Endometrium (tissue), 2 donors: ENCODE measurements around the gene NEUROG3.
"Not testable (repeated sequence)": the region's sequence is repeated elsewhere in the genome, so short reads cannot be mapped to it uniquely, and the experiment has no call there.

Experiments used
- FAIRE-seq: peaks from 2 replicates; lab custom pipeline; 2012; peaks lifted over from hg19 to GRCh38; lab: Jason Lieb, UNC
- donor health status: control.
- donor health status: control.

NEUROG3 gene

DNA sequence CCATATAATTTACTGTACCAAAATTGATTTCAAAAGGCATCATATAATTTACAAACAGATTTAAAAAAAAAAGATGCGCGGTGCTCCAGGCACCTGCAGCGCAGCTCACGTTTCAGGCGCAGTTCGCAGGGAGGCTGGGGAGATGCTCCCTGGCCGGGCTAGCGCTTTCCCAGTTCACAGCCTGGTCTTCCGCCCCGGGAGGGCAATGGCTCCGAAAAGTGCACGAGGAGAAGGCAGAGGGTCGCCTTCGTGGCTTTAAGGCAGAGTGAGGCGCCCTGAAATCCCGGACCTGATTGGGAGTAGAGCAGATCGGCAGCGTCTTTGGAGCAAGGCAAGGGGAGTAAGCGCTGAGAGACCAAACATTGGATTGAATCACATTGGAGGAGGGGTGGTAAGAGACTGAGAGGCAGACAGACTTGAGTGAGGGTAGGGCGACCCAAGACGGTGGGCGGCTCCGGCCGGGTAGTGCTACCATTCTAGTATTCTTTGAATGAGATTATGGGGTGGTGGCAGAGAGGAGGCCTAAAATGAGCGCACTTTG lies 1.5 kb downstream of the NEUROG3 start:
- FAIRE-seq = no peak

GRCh38 chr10:69570050-69570816 lies 3.0 kb downstream of the NEUROG3 start:
- no peak for FAIRE-seq

DNA sequence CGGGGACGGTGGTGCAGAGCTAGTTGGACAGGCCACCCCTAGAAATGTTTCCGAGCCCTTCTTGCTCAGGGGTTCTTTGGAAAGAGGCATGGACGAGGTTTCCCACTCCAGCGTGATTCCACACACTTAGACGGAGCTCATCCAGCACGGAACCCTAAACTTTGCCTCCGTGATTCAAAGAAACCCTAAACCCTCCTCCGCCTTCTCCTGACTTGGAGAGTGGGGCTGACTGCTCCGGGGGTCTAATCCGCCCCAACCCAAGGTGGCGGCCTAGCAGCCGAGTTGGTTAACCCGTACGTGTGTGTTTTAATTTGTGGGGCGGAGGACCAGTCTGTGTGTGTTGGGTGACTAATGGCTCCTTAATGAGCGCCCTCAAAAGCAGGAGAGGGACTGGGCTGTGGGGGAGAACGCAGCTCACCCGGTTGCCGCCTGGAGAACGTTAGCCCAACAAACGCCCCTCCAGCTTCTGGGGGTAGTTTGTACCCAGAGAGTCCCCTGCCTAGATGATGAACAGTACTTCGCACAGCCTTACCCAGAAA lies 3.8 kb downstream of the NEUROG3 start:
- FAIRE-seq = no peak

DNA sequence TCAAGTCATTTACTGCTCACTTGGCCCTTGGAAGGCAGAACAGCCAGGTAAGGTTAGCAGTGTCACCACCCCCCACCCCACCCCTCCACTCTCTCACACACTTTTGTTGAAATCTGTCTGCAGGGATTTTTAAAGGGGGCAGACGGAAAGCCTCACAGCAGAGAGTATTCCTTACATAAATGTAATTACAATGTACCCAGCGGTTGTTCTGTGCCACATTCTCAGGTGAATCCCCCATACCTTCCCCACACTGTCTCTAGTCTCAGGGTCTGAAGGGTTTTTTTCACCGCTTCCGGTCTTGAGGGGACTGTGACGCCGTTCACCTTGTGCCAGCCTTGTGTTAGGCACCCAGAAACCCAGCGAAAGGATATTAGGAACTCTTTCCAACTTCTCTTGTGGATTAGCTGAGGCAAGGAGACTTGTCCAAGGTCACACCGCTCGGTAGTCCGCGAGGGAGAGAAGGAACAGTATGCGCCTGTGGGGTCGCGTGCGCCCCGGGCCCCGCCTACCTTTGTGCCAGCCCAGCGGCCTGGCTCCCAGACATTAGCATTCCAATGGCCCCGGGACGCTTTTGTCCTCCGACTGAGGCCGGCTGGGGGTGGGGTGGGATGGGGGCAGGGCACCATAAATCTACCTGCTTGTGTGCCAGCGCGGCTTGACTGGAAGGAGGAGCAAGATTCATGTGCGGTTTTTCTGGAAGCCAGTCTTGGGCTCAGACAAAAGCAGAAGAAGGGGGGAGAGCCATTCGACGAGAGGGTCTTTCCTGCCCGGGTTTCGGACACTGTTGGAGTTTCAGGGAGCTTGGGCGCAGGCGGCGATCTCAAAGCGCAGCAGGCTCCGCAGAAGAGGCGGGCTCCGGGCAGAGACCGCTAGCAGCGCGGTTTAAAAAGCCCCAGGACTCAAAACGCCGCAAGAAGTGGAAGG lies 4.5 kb downstream of the NEUROG3 start:
- no peak for FAIRE-seq

- no peak for FAIRE-seq
These were observed 5.3 kb downstream of the NEUROG3 start for GRCh38 chr10:69567920-69568319.

DNA sequence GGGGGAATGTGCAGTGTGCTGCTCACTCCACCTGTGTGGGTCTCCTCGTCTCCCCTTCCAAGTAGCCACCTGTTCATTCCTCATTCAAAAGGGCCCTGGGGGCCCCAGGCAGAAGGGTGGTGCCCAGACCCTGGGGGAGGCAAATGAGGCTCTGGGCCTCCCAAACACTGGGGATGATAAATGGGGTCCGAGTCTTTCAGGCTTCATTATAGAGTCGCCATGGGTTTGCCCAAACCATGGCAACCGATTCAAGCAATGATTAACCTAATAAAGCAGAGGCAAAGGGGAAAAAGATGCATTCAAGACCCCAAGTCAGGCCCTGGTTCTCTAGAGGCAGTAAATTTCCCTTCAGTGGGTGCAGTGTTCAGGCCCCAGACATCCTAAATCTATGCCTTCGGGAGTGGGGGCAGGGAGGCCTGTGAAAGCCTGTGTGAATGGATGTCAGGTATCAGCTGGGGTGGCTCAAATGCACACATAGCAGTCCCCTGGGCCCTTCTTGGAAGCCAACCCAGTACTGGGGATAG lies 10.4 kb downstream of the NEUROG3 start:
- no peak for FAIRE-seq

DNA sequence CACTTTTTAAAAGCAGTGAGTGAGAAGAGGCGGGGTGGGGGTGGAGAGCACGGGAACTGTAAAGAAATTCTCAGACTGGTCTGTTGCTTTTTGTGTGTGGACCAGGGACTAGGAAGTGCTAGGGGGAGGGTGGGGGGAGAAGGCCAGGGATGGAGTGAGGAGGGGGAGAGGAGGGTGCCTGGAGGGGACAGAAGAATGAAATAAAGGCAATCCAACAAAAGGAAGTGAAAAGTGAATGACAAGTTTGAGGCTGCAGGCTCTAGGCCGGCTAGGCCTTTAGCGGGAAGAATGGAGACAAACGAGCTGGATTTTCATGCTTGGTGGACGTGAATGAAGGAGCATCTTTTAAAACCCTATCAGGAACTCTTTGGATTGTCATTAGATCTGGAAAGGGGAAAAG lies 13.7 kb downstream of the NEUROG3 start:
- FAIRE-seq = no peak

DNA sequence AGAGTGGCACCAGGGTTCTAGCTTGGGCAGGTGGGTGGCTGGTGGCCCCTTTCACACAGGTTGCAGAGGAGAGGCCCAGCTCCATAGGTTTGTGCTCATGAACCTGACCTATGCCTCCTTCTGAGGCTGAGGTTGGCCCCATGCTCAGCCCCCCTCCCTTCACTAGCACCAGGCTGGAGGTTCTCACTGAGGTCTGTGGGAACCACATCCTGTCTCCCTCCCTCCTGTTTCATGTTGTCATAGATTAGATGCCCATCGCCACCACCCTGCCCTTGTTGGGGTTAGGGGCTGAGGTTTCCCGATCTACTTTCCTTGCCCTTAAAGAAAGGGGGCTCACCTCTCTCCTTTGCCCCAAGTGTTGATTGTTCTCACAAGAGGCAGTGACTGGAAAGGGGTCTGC lies 14.7 kb downstream of the NEUROG3 start:
- no peak for FAIRE-seq

DNA sequence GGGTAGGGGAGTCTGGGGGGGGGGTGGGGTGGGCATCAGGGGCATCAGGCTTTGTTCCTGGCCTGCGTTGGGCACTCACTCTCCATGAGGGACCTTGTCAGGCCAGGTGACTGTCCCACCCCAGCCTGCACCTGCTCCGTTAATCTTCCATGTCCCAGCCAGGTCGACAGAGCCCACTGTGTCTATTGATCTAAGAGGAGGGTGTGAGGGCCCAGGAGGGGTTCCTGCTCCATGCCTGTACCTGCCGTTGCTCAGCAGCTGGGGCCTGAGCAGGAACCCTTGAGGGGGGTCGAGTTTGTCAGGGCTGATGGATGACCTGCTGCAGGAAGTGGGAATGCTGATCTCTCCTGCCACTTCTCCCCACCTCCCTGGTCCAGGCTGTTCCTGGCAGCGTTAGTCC lies 18.6 kb downstream of the NEUROG3 start:
- no peak for FAIRE-seq

GRCh38 chr10:69553328-69553727 lies 19.9 kb downstream of the NEUROG3 start:
- no peak for FAIRE-seq

DNA sequence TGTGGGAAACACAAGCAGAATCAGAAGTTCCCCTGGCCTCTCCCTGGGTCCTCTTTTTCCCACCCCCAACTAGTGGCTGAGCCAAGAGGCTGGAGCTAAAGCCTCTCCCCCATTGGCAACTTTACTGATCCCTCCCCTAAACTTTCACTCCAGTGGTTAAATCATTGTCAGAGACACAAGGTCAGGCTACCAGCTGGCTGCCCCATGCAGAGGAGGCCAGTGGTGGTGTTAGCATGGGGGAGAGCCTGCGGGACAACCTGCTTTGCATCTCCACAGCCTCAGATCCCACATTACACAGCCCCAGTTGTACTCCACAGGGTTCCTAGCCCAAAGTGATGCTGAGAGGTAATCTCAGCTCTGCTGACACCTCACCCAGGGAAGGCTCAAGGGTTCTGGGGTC lies 21.0 kb downstream of the NEUROG3 start:
- FAIRE-seq = no peak

DNA sequence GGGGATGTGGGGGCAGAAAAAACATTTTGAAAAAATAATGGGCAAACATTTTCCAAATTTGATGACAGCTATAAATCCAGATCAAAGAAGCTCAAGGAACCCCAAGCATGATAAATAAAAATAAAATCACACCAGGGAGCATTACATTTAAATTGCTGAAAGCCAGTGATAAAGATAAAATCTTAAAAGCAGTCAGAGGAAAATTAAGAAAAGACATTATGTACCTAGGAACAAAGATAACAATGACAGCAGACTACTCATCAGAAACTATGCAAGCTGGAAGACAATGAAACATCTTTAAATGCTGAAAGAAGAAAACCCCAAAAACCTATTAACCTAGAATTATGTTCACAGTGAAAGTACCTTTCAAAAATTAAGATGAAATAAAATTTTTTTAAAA lies 23.3 kb downstream of the NEUROG3 start:
- no peak for FAIRE-seq

- no peak for FAIRE-seq
These were observed 31.8 kb downstream of the NEUROG3 start for GRCh38 chr10:69541463-69541862.

GRCh38 chr10:69538461-69538860 lies 34.8 kb downstream of the NEUROG3 start:
- FAIRE-seq = no peak

- FAIRE-seq = no peak
These were observed 35.8 kb downstream of the NEUROG3 start for GRCh38 chr10:69537449-69537848.

GRCh38 chr10:69536521-69536920 lies 36.7 kb downstream of the NEUROG3 start:
- FAIRE-seq = not testable (repeated sequence)

DNA sequence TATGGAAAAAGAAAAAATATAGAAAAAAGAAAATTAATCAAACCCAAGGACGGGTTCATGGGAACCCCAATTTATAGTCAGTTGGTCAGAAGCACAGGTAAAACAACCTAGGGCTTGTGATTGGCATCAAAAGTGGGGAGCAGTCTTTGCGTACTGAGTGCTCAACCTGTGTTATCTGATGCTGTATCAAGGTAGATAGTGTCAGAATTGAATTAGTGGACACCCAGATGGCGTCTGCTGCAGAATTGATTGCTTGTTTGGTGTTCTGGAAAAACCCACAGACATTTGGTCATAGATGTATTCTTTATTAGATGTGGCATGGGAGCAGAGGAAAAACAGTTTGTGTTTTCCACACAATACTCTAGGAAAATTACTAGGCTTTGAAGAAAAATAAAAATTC lies 39.6 kb downstream of the NEUROG3 start:
- FAIRE-seq = no peak

- FAIRE-seq = no peak
These were observed 45.3 kb downstream of the NEUROG3 start for GRCh38 chr10:69527961-69528360.
